HEK293T (cell line): ENCODE measurements around the gene TMEM154.

Experiments
- ARNT ChIP-seq: fragments of 450-650 bp; IDR thresholded peaks from 2 replicates; pipeline ENCODE4 v1.6.1; 2017; ENCODE audit warnings: mild to moderate bottlenecking
- BHLHE40 ChIP-seq: fragments of 450-650 bp; IDR thresholded peaks from 2 replicates; pipeline ENCODE4 v1.6.1; 2016; ENCODE audit warnings: mild to moderate bottlenecking, moderate library complexity, borderline replicate concordance
- CTBP1 ChIP-seq: fragments of 450-650 bp; IDR thresholded peaks from 2 replicates; pipeline ENCODE4 v1.6.1; 2016; ENCODE audit warnings: borderline replicate concordance
- FOXK2 ChIP-seq: fragments of 450-650 bp; IDR thresholded peaks from 2 replicates; pipeline ENCODE4 v1.6.1; 2016; ENCODE audit warnings: mild to moderate bottlenecking
- HDGF ChIP-seq: fragments of 450-650 bp; IDR thresholded peaks from 2 replicates; pipeline ENCODE4 v1.6.1; 2017; ENCODE audit warnings: antibody characterized with exemption, borderline replicate concordance
- LEF1 ChIP-seq: fragments of 450-650 bp; IDR thresholded peaks from 2 replicates; pipeline ENCODE4 v1.6.1; 2017; ENCODE audit warnings: mild to moderate bottlenecking, borderline replicate concordance
- NFRKB ChIP-seq: fragments of 450-650 bp; IDR thresholded peaks from 2 replicates; pipeline ENCODE4 v1.6.1; 2016; ENCODE audit warnings: mild to moderate bottlenecking, moderate library complexity
- SP1 ChIP-seq: fragments of 450-650 bp; IDR thresholded peaks from 2 replicates; pipeline ENCODE4 v1.6.1; 2017
- SUZ12 ChIP-seq: fragments of 450-650 bp; IDR thresholded peaks from 2 replicates; pipeline ENCODE4 v1.6.1; 2016; ENCODE audit warnings: mild to moderate bottlenecking
- ZNF384 ChIP-seq: fragments of 450-650 bp; IDR thresholded peaks from 2 replicates; pipeline ENCODE4 v1.6.1; 2016
- TF ChIP-seq, protein P1 (sequence below): fragments of 450-650 bp; IDR thresholded peaks from 2 replicates; pipeline ENCODE4 v1.6.1; 2016

DNA sequence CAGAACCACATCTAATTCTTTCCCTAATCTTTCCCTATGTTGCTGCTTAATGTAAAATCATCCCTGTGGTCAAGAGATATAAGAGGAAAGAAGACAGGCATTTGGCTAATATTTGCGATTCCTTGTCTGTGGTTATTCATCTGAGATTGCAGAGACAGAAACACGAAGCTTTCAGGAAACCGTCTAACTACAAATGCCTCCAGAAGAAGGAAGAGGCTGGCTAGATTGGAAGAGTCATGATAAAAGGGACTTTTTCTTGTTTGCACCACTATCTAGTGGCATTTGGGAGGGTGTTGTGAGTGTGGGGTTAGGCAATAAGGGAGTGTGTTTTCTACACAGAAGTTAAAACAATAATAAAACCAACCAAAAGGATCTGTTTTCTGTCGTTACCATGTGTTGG lies 43.9 kb downstream of the TMEM154 start:
- TF ChIP-seq SP1 (no peak), FOXK2 (no peak), NFRKB (no peak), SUZ12 (no peak), ARNT (no peak), LEF1 (no peak), BHLHE40 (no peak), HDGF (no peak), ZNF384 (no peak), CTBP1 (no peak)
- TF ChIP-seq, protein P1, sequence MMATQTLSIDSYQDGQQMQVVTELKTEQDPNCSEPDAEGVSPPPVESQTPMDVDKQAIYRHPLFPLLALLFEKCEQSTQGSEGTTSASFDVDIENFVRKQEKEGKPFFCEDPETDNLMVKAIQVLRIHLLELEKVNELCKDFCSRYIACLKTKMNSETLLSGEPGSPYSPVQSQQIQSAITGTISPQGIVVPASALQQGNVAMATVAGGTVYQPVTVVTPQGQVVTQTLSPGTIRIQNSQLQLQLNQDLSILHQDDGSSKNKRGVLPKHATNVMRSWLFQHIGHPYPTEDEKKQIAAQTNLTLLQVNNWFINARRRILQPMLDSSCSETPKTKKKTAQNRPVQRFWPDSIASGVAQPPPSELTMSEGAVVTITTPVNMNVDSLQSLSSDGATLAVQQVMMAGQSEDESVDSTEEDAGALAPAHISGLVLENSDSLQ: no peak
